ENCODE results near the gene SBK2.

Gene SBK2

GRCh38 chr19:55479045-55479444, 57.9 kb downstream of the SBK2 start:
- no peak for TF ChIP-seq CTCF (IDR thresholded peaks at IDR 0.05; ENCODE audit: borderline replicate concordance, insufficient read depth, low read depth, low read length)
- no peak overlapping the region for H3K4me3 ChIP-seq (ENCODE audit: low read depth, low read length)
